ENCODE results near the gene CBR4. TPM values are rescaled to one million over a fixed set of nuclear protein-coding genes. Genes with fewer than 3 reads are reported as not detected.

CBR4 gene
- total RNA-seq, 2 experiments from 2014 or later, result 14.4 to 23.7 TPM

DNA sequence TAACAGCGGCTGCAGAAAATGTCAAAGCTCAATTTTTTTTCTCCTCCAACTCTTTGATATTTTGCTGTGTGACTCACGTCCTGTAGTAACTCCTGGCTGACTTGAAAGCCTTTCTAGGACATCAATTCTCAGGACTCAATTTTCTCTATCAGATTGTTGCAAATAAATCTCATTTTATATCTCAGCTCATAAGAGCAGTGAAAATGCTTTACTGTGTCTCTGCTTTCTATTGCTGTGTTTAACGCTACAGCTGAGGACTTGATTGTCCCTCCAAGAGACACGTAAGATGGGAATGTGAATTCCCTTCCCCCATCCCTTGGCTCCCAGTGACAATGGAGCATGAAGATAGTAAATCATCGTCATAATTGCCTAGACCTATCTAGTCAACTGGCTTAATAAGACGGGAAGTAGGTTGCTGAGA lies 20.5 kb upstream of the CBR4 start:
- ATAC-seq, result no peak

DNA sequence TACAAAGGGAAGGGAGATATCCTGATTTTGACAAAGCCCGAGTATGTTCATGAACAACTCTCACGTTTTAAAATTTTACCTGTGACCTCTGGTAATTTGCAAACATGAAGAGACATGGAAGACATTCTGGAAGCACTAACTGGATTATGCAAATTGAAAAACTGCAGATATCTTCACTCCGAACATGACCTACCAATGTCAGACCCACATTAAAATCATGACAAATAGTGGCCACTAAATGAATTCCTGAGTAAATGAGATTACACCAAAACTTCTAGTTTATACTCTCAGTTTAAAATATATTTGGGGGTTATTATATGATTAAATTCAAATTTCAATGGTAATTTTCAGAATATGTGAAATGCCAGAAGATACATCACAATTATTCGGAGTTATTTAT lies 19.9 kb upstream of the CBR4 start:
- ATAC-seq (no peak), DNase-seq (no peak)
- H3K4me3 Mint-ChIP-seq, result no peak overlapping the region
- intact Hi-C loops (cut with DNase I, micrococcal nuclease), result no loop called here
- H3K27me3 Mint-ChIP-seq, result peaks cover 9% of the 10 kb centered on the region
- no peaks in the 10 kb centered on the region for H3K36me3 Mint-ChIP-seq (ENCODE audit: low read depth)
- H3K27ac Mint-ChIP-seq, result no peak overlapping the region
- H3K9me3 Mint-ChIP-seq (ENCODE audit: low read depth), result no peaks in the 10 kb centered on the region
- POLR2A ChIA-PET, result no interaction called here
- H3K4me1 Mint-ChIP-seq, result no peaks in the 10 kb centered on the region
- CTCF ChIA-PET, result no interaction called here

More for the DNA sequence above, 20.5 kb upstream of the CBR4 start:
- intact Hi-C loops (cut with DNase I, micrococcal nuclease), result no loop called here
- CTCF ChIA-PET, result interaction anchor here (1.0 kb wide), 1 partner anchor 21 kb away, joined by 3 read pairs; the partner anchor contains the start of gene CBR4
- Mint-ChIP-seq H3K4me1 (no peaks in the 10 kb centered on the region), H3K36me3 (ENCODE audit: low read depth) (no peaks in the 10 kb centered on the region), H3K9me3 (ENCODE audit: low read depth) (no peaks in the 10 kb centered on the region), H3K4me3 (no peak overlapping the region), H3K27me3 (peaks cover 6% of the 10 kb centered on the region), H3K27ac (no peak overlapping the region)
- no peak for DNase-seq
- POLR2A ChIA-PET, result no interaction called here

DNA sequence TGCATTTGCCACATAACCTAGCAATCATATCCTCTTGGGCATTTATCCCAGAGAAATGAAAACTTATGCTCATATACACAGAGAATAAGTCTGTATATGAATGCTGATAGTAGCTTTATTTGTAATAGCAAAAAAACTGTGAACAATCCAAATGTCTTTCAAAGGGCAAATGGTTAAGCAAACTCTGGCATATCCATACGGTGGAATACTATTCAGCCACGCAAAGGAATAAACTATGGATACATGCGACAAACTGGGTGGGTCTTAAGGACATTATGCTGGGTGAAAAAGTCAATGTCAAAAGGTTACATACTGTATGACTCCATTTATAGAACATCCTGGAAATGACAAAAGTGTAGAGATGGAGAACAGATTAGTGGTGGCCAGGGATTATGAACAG lies 17.6 kb upstream of the CBR4 start:
- H3K27ac Mint-ChIP-seq, result no peak overlapping the region
- peaks cover 10% of the 10 kb centered on the region for H3K27me3 Mint-ChIP-seq
- ATAC-seq (no peak), DNase-seq (no peak)
- H3K36me3 Mint-ChIP-seq (ENCODE audit: low read depth), result no peaks in the 10 kb centered on the region
- no peaks in the 10 kb centered on the region for H3K4me1 Mint-ChIP-seq
- ChIA-PET POLR2A (interaction anchor here (0.7 kb wide), 1 partner anchor 14 kb away, joined by 4 read pairs; no protein-coding TSS in a partner anchor), CTCF (no interaction called here)
- no peaks in the 10 kb centered on the region for H3K9me3 Mint-ChIP-seq (ENCODE audit: low read depth)
- no peak overlapping the region for H3K4me3 Mint-ChIP-seq
- intact Hi-C loops (cut with DNase I, micrococcal nuclease), result no loop called here

DNA sequence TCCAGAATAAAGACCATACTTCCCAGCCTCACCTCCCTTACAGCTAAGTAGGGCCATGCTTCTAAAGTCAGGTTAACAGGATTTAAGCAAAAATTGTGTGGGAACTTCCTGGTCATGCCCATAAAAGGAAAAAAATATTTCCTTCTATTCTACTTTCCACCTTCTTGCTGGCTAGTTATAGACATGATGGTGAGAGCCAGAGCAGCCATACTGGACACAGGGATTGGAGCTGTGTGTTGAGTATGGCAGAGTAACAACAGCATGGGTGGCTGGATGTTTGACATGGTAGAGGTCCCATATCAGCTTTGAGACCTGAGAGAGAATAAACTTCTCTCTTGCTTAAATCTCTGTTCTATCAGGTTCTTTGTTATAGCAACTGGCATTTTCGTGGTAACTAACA lies 15.1 kb upstream of the CBR4 start:
- CTCF ChIA-PET, result interaction anchor here (0.6 to 1.1 kb wide), 4 partner anchors 17 to 460 kb away, joined by 3 read pairs; no protein-coding TSS in a partner anchor
- Mint-ChIP-seq H3K9me3 (ENCODE audit: low read depth) (no peaks in the 10 kb centered on the region), H3K27ac (no peak overlapping the region), H3K4me1 (no peaks in the 10 kb centered on the region), H3K4me3 (no peak overlapping the region), H3K27me3 (peaks cover 15% of the 10 kb centered on the region), H3K36me3 (ENCODE audit: low read depth) (no peaks in the 10 kb centered on the region)
- POLR2A ChIA-PET, result no interaction called here
- intact Hi-C loops (cut with DNase I, micrococcal nuclease), result no loop called here
- ATAC-seq, result no peak
- DNase-seq, result no peak

DNA sequence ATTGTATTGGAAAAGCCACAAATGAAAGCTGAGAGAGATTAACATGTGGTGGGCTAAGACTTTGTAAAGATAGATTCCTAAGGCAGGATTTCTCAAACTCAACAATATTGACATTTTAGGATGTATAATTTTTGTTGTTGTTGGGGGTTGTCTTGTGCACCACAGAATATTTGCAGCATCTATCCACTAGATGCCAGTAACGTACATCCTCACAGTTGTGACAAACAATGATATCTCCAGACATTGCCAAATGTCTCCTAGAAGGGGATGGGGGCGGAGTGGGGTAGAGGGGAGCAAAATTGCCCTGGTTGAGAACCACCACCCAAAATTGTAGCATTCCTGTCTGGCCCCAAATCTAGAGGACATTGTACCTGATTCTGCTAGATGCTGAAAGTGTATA lies 14.7 kb upstream of the CBR4 start:
- ChIA-PET CTCF (interaction anchor here (0.6 to 1.1 kb wide), 4 partner anchors 10 to 461 kb away, joined by 3 read pairs; no protein-coding TSS in a partner anchor), POLR2A (no interaction called here)
- DNase-seq (no peak), ATAC-seq (peak; percentile 44)
- H3K4me3 Mint-ChIP-seq, result no peak overlapping the region
- intact Hi-C loops (cut with DNase I, micrococcal nuclease), result loop anchor here (1.0 to 5.0 kb wide), 2 partner anchors 462 to 543 kb away; no protein-coding TSS in a partner anchor
- peaks cover 16% of the 10 kb centered on the region for H3K27me3 Mint-ChIP-seq
- H3K9me3 Mint-ChIP-seq (ENCODE audit: low read depth), result no peaks in the 10 kb centered on the region
- no peak overlapping the region for H3K27ac Mint-ChIP-seq
- no peaks in the 10 kb centered on the region for H3K36me3 Mint-ChIP-seq (ENCODE audit: low read depth)
- H3K4me1 Mint-ChIP-seq, result no peaks in the 10 kb centered on the region

DNA sequence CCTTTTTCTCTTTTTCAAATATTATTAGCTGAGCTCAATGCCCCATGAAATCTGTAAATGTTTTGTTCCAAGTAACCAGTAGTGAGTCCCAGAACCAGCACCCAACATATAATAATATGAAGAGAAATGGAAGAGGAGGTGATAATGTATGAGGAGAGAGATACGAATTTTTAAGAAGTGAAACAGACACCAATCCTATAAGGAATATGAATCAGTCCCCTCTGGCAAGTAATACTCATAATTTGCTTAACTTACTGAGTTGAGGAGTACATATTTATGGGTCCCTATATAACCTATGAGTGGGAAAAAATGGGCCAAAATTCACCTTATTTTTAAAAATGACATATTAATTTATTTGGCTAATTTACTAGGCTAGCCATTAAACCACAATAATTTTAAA lies 8.4 kb upstream of the CBR4 start:
- Mint-ChIP-seq H3K27ac (no peak overlapping the region), H3K4me3 (no peak overlapping the region), H3K4me1 (peaks cover 5% of the 10 kb centered on the region), H3K27me3 (peaks cover 6% of the 10 kb centered on the region), H3K9me3 (ENCODE audit: low read depth) (no peaks in the 10 kb centered on the region), H3K36me3 (ENCODE audit: low read depth) (no peaks in the 10 kb centered on the region)
- intact Hi-C loops (cut with DNase I, micrococcal nuclease), result no loop called here
- DNase-seq, result no peak
- CTCF ChIA-PET, result interaction anchor here (0.7 kb wide), 1 partner anchor 452 kb away, joined by 4 read pairs; no protein-coding TSS in a partner anchor
- no peak for ATAC-seq
- POLR2A ChIA-PET, result no interaction called here

DNA sequence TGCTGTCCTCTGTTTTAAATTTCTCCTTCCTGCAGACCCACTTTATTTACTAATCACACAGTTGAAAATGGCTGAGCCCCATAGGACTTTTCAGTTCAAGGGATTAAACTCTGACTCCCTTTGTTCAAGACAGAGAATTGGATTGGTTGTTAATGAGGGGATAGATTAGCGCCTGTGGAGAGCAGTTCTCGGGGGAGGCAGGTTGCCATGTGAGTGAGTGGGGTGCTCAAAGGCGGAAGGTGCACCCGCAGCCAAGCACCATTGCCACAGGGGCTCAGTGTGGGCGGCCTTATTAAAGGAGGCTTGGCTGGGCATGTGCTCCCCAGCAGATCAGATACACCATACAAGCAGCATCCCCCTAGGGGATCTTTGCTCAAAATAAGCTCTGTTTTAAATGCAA lies 7.9 kb upstream of the CBR4 start:
- ChIA-PET POLR2A (no interaction called here), CTCF (no interaction called here)
- no peak for DNase-seq
- Mint-ChIP-seq H3K27me3 (peaks cover 6% of the 10 kb centered on the region), H3K27ac (no peak overlapping the region), H3K9me3 (ENCODE audit: low read depth) (no peaks in the 10 kb centered on the region), H3K4me3 (no peak overlapping the region), H3K36me3 (ENCODE audit: low read depth) (no peaks in the 10 kb centered on the region), H3K4me1 (peaks cover 5% of the 10 kb centered on the region)
- no peak for ATAC-seq
- intact Hi-C loops (cut with DNase I, micrococcal nuclease), result no loop called here

DNA sequence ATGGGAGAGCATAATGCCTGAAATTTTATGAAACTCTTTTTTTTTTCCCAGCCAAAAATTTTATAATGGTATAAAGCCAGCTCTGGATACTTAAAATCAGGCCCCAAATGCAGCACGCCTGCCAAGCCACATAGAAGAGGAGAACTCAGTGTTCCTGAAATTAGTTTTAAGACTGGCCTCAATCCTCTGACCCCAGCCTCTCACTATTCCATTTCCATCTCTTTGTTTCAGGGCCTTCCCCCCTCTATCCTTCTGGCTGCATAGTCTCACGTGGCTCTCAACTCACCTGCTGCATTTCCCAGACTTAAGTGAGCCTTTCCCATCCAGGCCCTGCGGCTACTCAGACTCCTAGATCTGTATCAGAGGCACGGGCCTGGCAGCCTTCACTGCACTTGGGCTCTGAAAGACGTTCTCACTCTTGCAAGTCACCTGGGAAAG lies 5.2 kb upstream of the CBR4 start:
- ChIA-PET POLR2A (no interaction called here), CTCF (interaction anchor here (0.6 kb wide), 3 partner anchors 9 to 218 kb away, joined by 3 read pairs; no protein-coding TSS in a partner anchor)
- ATAC-seq, result no peak
- Mint-ChIP-seq H3K36me3 (ENCODE audit: low read depth) (no peaks in the 10 kb centered on the region), H3K4me3 (no peak overlapping the region), H3K9me3 (ENCODE audit: low read depth) (no peaks in the 10 kb centered on the region), H3K27me3 (peaks cover 2% of the 10 kb centered on the region), H3K4me1 (peaks cover 12% of the 10 kb centered on the region), H3K27ac (no peak overlapping the region)
- no peak for DNase-seq
- intact Hi-C loops (cut with DNase I, micrococcal nuclease), result no loop called here

DNA sequence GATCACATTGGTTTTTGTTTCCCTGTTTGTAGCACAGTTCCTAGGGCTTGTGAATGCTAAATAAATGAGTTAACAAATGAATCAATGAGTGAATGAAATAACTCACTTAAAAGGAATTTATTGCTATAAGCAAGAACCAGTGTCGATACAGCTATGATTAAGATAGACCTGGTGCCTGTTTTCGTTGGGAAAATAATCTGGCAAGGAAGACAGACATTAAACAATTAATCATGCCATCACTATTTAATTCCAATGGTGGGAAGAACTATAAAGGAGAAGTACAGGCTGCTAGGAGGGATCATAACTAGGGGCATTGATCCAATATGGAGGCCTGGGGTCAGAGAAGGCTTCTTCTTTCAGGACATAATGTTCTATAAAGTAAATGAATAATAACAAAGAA lies 4.5 kb upstream of the CBR4 start:
- Mint-ChIP-seq H3K4me1 (peaks cover 12% of the 10 kb centered on the region), H3K36me3 (ENCODE audit: low read depth) (peaks cover 1% of the 10 kb centered on the region), H3K27ac (no peak overlapping the region), H3K27me3 (no peaks in the 10 kb centered on the region), H3K9me3 (ENCODE audit: low read depth) (no peaks in the 10 kb centered on the region), H3K4me3 (no peak overlapping the region)
- DNase-seq, result no peak
- no peak for ATAC-seq
- ChIA-PET POLR2A (no interaction called here), CTCF (interaction anchor here (0.6 to 1.3 kb wide), 3 partner anchors 9 to 152 kb away, joined by 3 read pairs; no protein-coding TSS in a partner anchor)
- intact Hi-C loops (cut with DNase I, micrococcal nuclease), result loop anchor here in 1 of 2 experiments (5.0 kb wide), 2 partner anchors 182 to 473 kb away; no protein-coding TSS in a partner anchor

DNA sequence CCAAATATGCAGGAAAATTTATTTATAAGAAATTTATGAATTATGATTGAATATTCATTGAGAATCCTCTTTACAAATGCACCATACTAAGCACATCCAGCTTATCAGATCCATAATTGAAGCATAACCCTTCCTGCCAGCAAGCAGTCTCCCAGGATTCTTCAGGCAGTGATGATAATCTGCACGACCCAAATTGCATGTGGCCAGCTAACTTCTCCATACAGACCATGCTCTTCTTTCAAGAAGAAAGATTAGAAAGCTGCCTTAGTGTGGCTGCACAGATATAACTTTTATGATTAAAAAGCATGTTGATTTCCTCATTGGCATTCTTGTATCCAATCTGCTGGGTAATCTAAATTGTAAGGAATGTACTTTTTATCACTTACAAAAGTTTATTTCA lies 3.3 kb upstream of the CBR4 start:
- no peak for ATAC-seq
- intact Hi-C loops (cut with DNase I, micrococcal nuclease), result loop anchor here in 1 of 2 experiments (5.0 kb wide), 2 partner anchors 181 to 474 kb away; no protein-coding TSS in a partner anchor
- Mint-ChIP-seq H3K27ac (no peak overlapping the region), H3K9me3 (ENCODE audit: low read depth) (no peaks in the 10 kb centered on the region), H3K36me3 (ENCODE audit: low read depth) (peaks cover 1% of the 10 kb centered on the region), H3K27me3 (no peaks in the 10 kb centered on the region), H3K4me1 (peaks cover 20% of the 10 kb centered on the region), H3K4me3 (no peak overlapping the region)
- CTCF ChIA-PET, result interaction anchor here (1.3 kb wide), 1 partner anchor 8 kb away, joined by 3 read pairs; no protein-coding TSS in a partner anchor
- DNase-seq, result no peak
- POLR2A ChIA-PET, result interaction anchor here (0.6 kb wide), 1 partner anchor 14 kb away, joined by 4 read pairs; no protein-coding TSS in a partner anchor

DNA sequence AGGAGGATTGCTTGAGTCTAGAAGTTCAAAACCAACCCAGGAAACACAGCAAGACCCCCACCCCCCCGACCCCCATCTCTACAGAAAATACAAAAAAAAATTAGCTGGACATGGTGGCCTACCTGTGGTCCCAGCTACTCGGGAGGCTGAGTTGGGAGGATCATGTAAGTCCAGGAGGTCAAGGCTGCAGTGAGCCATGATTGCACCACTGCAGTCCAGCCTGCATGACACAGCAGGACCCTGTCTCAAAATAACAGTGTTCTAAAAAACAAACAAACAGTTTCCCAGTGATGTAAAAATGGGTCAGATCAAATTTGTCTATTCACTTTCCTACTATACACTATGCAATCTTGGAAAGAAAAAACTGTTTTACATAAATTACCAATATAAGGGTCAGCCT lies 2.0 kb upstream of the CBR4 start:
- POLR2A ChIA-PET, result no interaction called here
- ATAC-seq (no peak), DNase-seq (no peak)
- no peak overlapping the region for H3K27ac Mint-ChIP-seq
- H3K36me3 Mint-ChIP-seq (ENCODE audit: low read depth), result peaks cover 1% of the 10 kb centered on the region
- no peak overlapping the region for H3K4me3 Mint-ChIP-seq
- CTCF ChIA-PET, result no interaction called here
- no peaks in the 10 kb centered on the region for H3K9me3 Mint-ChIP-seq (ENCODE audit: low read depth)
- intact Hi-C loops (cut with DNase I, micrococcal nuclease), result loop anchor here in 1 of 2 experiments (5.0 kb wide), 2 partner anchors 180 to 475 kb away; no protein-coding TSS in a partner anchor
- H3K27me3 Mint-ChIP-seq, result no peaks in the 10 kb centered on the region
- H3K4me1 Mint-ChIP-seq, result peaks cover 28% of the 10 kb centered on the region

Data from activated CD4-positive, alpha-beta T cell treated with anti-CD3 and anti-CD28 coated beads for 36 hours (primary cell).